K562 (cell line): ENCODE results near the gene CDCP1. TPM values are rescaled to one million over a fixed set of nuclear protein-coding genes. Genes with fewer than 3 reads are reported as not detected.

Source experiments
- BRF1 ChIP-seq: IDR thresholded peaks from 3 replicates; pipeline ENCODE4 v1.6.1; 2011; ENCODE audit warnings: borderline replicate concordance, mild to moderate bottlenecking; ENCODE audit not compliant: insufficient read length; ENCODE audit errors: extremely low read depth
- EHMT2 ChIP-seq: fragments of 450-650 bp; IDR thresholded peaks from 2 replicates; pipeline ENCODE4 v1.6.1; 2018; ENCODE audit warnings: antibody characterized with exemption
- FOSL1 ChIP-seq: fragments of 200-800 bp; sonication (Bioruptor generic); conservative IDR thresholded peaks from 2 replicates; pipeline ENCODE4 v1.6.1; 2016; ENCODE audit warnings: missing genetic modification characterization, missing compliant biosample characterization
- GTF3C2 ChIP-seq: IDR thresholded peaks from 3 replicates; pipeline ENCODE4 v1.6.1; 2011; ENCODE audit warnings: borderline replicate concordance, mild to moderate bottlenecking, moderate library complexity; ENCODE audit not compliant: insufficient read length; ENCODE audit errors: extremely low read depth
- HMG20A ChIP-seq: fragments of 450-650 bp; formaldehyde crosslinking; conservative IDR thresholded peaks from 2 replicates; pipeline ENCODE4 v1.4.0; 2020; ENCODE audit warnings: mild to moderate bottlenecking, mixed read lengths
- KLF1 ChIP-seq: fragments of 450-650 bp; IDR thresholded peaks from 2 replicates; pipeline ENCODE4 v1.6.1; 2016; ENCODE audit warnings: missing genetic modification characterization, missing compliant biosample characterization
- MCM7 ChIP-seq, 2 experiments: fragments of 450-650 bp; IDR thresholded peaks; 2 replicates each; pipeline ENCODE4 v1.6.1; 2016 to 2018
- PHF8 ChIP-seq: fragments of 200-600 bp; sonication (generic); IDR thresholded peaks from 2 replicates; pipeline ENCODE4 v1.6.1; 2012; ENCODE audit warnings: mixed run types, mild to moderate bottlenecking, inconsistent platforms, low read length, moderate library complexity, borderline replicate concordance
- SMARCB1 ChIP-seq: IDR thresholded peaks from 2 replicates; pipeline ENCODE4 v1.6.1; 2011; ENCODE audit warnings: improper control_type of control experiment, low read depth; ENCODE audit not compliant: insufficient read length
- TEAD2 ChIP-seq: fragments of 450-650 bp; IDR thresholded peaks from 2 replicates; pipeline ENCODE4 v1.6.1; 2016; ENCODE audit warnings: missing genetic modification characterization, control low read depth, missing compliant biosample characterization
- THRA ChIP-seq: fragments of 450-650 bp; IDR thresholded peaks from 2 replicates; pipeline ENCODE4 v1.6.1; 2017; ENCODE audit warnings: mild to moderate bottlenecking, moderate library complexity
- ZBTB26 ChIP-seq: fragments of 450-650 bp; formaldehyde crosslinking; IDR thresholded peaks from 2 replicates; pipeline ENCODE4 v1.4.0; 2022; ENCODE audit warnings: missing genetic modification characterization
- ZHX1 ChIP-seq: fragments of 150-350 bp; conservative IDR thresholded peaks from 2 replicates; pipeline ENCODE4 v1.6.1; 2014; ENCODE audit warnings: low read length
- ZNF444 ChIP-seq: fragments of 250-450 bp; sonication (Bioruptor Pico); IDR thresholded peaks from 2 replicates; pipeline ENCODE4 v1.4.0; 2020; ENCODE audit warnings: mild to moderate bottlenecking, moderate library complexity
- polyA plus RNA-seq, 8 experiments: library from polyadenylated mRNA; depleted of rRNA in 4 of 8; stranded (reverse) in 5 of 8; unstranded in 3 of 8; fragments of >200 nt; fragmentation: Nextera tagmentation in 2 of 8; fragmentation: Illumina TruSeq in 1 of 8; extraction: Ambion mirVana in 2 of 8; extraction: Trizol in 1 of 8; gene quantifications; 2 replicates each; pipeline versions ENCODE4 v1.2.1 to v1.2.3, GENCODE V29; 2011 to 2014; ENCODE audit warnings: inconsistent platforms in 1 of 8, missing spikeins in 1 of 8
- total RNA-seq, 7 experiments: library from RNA; depleted of rRNA in 6 of 7; stranded (reverse); fragments of >200 nt in 6 of 7; fragmentation: Illumina TruSeq in 2 of 7; extraction: Trizol in 2 of 7; gene quantifications; 2 replicates each; pipeline versions ENCODE4 v1.2.1 to v1.2.3, GENCODE V29; 2011 to 2021; ENCODE audit warnings: low replicate concordance in 1 of 7
- TF ChIP-seq, protein P1 (sequence below): fragments of 250-450 bp; sonication (Bioruptor Pico); IDR thresholded peaks from 2 replicates; pipeline ENCODE4 v1.8.0; 2022; ENCODE audit warnings: moderate library complexity, mild to moderate bottlenecking, inconsistent platforms
- TF ChIP-seq, protein P2 (sequence below): fragments of 450-650 bp; formaldehyde crosslinking; IDR thresholded peaks from 2 replicates; pipeline ENCODE4 v1.4.0; 2020; ENCODE audit warnings: mild to moderate bottlenecking, moderate library complexity

Gene CDCP1
- total and polyA plus RNA-seq, 9 of the 15 experiments (the other 6 are each of a cell fraction or from before 2014, with no cell fraction given) = 3.9 to 16.4 (median 5.2) TPM

GRCh38 chr3:45071075-45071474 lies 75.1 kb downstream of the CDCP1 start (continued):
- TF ChIP-seq ZHX1 = 0 out of 2 replicates have a peak, but pooled peaks have one; percentile 79
- TF ChIP-seq KLF1 (tag) = no peak
- TF ChIP-seq THRA = no peak
- TF ChIP-seq GTF3C2 = no peak
- no peak for TF ChIP-seq PHF8
- TF ChIP-seq MCM7 (IDR thresholded peaks at IDR 0.05) = no peak
- TF ChIP-seq SMARCB1 = no peak
- TF ChIP-seq ZNF444 (CRISPR knock-in tag) = no peak
- no peak for TF ChIP-seq EHMT2
- no peak for TF ChIP-seq TEAD2
- TF ChIP-seq, protein P1, sequence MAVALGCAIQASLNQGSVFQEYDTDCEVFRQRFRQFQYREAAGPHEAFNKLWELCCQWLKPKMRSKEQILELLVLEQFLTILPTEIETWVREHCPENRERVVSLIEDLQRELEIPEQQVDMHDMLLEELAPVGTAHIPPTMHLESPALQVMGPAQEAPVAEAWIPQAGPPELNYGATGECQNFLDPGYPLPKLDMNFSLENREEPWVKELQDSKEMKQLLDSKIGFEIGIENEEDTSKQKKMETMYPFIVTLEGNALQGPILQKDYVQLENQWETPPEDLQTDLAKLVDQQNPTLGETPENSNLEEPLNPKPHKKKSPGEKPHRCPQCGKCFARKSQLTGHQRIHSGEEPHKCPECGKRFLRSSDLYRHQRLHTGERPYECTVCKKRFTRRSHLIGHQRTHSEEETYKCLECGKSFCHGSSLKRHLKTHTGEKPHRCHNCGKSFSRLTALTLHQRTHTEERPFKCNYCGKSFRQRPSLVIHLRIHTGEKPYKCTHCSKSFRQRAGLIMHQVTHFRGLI (CRISPR knock-in tag) = no peak
- TF ChIP-seq FOSL1 (tag) = no peak
- TF ChIP-seq, protein P2, sequence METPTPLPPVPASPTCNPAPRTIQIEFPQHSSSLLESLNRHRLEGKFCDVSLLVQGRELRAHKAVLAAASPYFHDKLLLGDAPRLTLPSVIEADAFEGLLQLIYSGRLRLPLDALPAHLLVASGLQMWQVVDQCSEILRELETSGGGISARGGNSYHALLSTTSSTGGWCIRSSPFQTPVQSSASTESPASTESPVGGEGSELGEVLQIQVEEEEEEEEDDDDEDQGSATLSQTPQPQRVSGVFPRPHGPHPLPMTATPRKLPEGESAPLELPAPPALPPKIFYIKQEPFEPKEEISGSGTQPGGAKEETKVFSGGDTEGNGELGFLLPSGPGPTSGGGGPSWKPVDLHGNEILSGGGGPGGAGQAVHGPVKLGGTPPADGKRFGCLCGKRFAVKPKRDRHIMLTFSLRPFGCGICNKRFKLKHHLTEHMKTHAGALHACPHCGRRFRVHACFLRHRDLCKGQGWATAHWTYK (CRISPR knock-in tag) = no peak
- TF ChIP-seq HMG20A (CRISPR knock-in tag) = no peak
- no peak for TF ChIP-seq ZBTB26 (CRISPR knock-in tag)
- TF ChIP-seq BRF1 = no peak
